DMS153 treated with DMSO at 0.1 percent for 48 hours (cell line): Measurements from ENCODE around the gene ABLIM1.

ENCODE experiments used
- DNase-seq: peaks from one replicate; lab custom pipeline; 2025; ENCODE audit not compliant: unreplicated experiment; lab: John Stamatoyannopoulos, UW

ABLIM1 gene

GRCh38 chr10:114471906-114472876 lies 185.9 kb downstream of the ABLIM1 start:
- DNase-seq: peak; percentile 76

- peak; percentile 77 for DNase-seq
Measured at GRCh38 chr10:114470956-114471905, 186.8 kb downstream of the ABLIM1 start.

GRCh38 chr10:114470361-114470760 lies 187.7 kb downstream of the ABLIM1 start:
- no peak for DNase-seq

GRCh38 chr10:114458955-114459354 lies 199.1 kb downstream of the ABLIM1 start:
- peak; percentile 9 for DNase-seq

GRCh38 chr10:114458216-114458920 lies 199.7 kb downstream of the ABLIM1 start:
- no peak for DNase-seq

GRCh38 chr10:114453576-114453975 lies 204.5 kb downstream of the ABLIM1 start:
- DNase-seq: no peak

GRCh38 chr10:114448897-114449296 lies 209.2 kb downstream of the ABLIM1 start:
- DNase-seq: no peak

GRCh38 chr10:114445332-114445731 lies 212.7 kb downstream of the ABLIM1 start:
- no peak for DNase-seq

GRCh38 chr10:114444819-114445218 lies 213.3 kb downstream of the ABLIM1 start:
- no peak for DNase-seq

- DNase-seq: no peak
Measured at GRCh38 chr10:114442091-114442630, 215.9 kb downstream of the ABLIM1 start.

- DNase-seq: no peak
Measured at GRCh38 chr10:114441107-114441506, 217.0 kb downstream of the ABLIM1 start.

- DNase-seq: no peak
Measured at GRCh38 chr10:114437473-114438292, 220.4 kb downstream of the ABLIM1 start.

- no peak for DNase-seq
Measured at GRCh38 chr10:114436941-114437340, 221.1 kb downstream of the ABLIM1 start.

- DNase-seq: no peak
Measured at GRCh38 chr10:114432566-114433093, 225.4 kb downstream of the ABLIM1 start.

- no peak for DNase-seq
Measured at GRCh38 chr10:114431414-114432135, 226.5 kb downstream of the ABLIM1 start.

- no peak for DNase-seq
Measured at GRCh38 chr10:114430688-114431413, 227.2 kb downstream of the ABLIM1 start.

- no peak for DNase-seq
Measured at GRCh38 chr10:114429581-114430335, 228.3 kb downstream of the ABLIM1 start.
